ENCODE data around the gene HLA-DQA1. TPM values are rescaled to one million over a fixed set of nuclear protein-coding genes. Genes with fewer than 3 reads are reported as not detected.

Gene HLA-DQA1
- total RNA-seq, 1 donor from 2014 or later = not detected

DNA sequence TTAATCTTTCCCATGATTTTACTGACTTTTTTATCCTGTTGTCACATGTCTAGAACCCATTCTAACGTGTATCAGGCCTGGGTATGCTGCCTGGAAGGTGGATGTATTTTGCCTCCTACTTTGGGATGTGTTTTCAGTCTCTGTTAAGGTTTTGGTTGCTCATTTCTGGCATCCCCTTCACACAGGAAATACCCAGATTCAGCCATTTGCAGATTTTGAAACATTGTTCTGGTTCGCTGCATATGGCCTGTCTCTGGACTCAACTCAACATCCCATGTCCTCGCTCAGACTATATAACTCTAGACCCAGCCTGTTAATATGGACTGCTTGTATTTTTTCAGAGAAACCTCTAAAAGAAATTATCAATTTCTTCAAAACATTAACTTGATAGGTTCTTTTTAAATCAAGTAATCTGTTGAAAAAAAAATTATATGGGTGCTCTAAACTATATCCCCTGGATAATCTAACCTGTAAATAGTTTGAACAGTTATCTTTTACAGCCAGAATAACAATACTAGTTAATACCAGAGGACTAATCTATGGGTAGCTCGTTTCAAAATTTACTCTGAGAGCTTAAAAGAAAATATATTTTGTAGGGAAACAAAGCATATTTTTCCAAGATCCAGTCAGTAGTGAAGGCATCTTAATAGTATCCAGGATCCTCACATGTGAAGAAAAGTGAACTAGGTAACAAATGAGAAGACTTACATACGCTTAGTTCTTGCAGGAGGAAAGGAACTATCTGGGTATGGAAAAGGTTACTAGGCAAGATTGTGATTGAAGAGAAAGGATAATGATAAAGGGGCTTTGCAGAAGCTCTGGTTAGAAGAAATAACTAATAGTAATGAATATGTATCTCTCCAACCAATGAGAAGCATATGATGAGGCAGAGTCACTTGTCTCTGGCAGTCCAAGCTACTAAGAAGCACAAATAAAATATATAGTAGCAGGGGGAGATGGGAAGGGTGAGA, 52.6 kb downstream of the HLA-DQA1 start:
- H3K36me3 Mint-ChIP-seq = no peaks in the 10 kb centered on the region
- no peak for DNase-seq (ENCODE audit: extremely low spot score, unreplicated experiment)
- no peaks in the 10 kb centered on the region for H3K4me1 Mint-ChIP-seq (ENCODE audit: unreplicated experiment)
- H3K27ac Mint-ChIP-seq = no peak overlapping the region
- H3K4me3 Mint-ChIP-seq = no peak overlapping the region
- peaks cover 17% of the 10 kb centered on the region for H3K27me3 Mint-ChIP-seq
- no peaks in the 10 kb centered on the region for H3K9me3 Mint-ChIP-seq
- TF ChIP-seq, protein P1, sequence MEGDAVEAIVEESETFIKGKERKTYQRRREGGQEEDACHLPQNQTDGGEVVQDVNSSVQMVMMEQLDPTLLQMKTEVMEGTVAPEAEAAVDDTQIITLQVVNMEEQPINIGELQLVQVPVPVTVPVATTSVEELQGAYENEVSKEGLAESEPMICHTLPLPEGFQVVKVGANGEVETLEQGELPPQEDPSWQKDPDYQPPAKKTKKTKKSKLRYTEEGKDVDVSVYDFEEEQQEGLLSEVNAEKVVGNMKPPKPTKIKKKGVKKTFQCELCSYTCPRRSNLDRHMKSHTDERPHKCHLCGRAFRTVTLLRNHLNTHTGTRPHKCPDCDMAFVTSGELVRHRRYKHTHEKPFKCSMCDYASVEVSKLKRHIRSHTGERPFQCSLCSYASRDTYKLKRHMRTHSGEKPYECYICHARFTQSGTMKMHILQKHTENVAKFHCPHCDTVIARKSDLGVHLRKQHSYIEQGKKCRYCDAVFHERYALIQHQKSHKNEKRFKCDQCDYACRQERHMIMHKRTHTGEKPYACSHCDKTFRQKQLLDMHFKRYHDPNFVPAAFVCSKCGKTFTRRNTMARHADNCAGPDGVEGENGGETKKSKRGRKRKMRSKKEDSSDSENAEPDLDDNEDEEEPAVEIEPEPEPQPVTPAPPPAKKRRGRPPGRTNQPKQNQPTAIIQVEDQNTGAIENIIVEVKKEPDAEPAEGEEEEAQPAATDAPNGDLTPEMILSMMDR (conservative IDR thresholded peaks at IDR 0.05) = no peak

DNA sequence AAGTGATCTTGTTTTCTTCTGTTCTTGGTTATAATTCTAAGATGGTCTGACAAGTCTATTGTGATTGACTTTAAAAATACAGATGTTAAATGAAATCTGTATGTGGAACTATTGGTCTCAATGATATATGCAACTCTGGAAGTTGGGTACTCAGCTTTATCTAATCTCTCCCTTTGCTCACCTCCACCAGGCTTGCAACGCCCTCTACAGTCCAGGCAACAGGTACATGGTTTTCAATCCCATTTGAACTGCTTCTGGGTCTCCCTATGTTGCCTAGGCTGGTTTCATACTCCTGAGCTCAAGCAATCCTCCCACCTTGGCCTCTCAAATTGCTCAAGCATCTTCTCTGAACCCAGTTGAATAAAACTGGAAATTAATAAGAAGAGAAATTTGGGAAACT, 54.8 kb downstream of the HLA-DQA1 start:
- Mint-ChIP-seq H3K36me3 (no peaks in the 10 kb centered on the region), H3K4me3 (no peak overlapping the region), H3K27me3 (peaks cover 22% of the 10 kb centered on the region), H3K27ac (no peak overlapping the region), H3K4me1 (ENCODE audit: unreplicated experiment) (no peaks in the 10 kb centered on the region), H3K9me3 (peaks cover 4% of the 10 kb centered on the region)
- no peak for DNase-seq (ENCODE audit: extremely low spot score, unreplicated experiment)
- TF ChIP-seq, protein P1 (conservative IDR thresholded peaks at IDR 0.05) = peak; percentile 41

Other genes with a start within 250 kb of the HLA-DQA1 start
- not detected in 2 replicates for gene BTNL2, start 230.2 kb upstream of the HLA-DQA1 start, total RNA-seq (ENCODE audit: low replicate concordance)
- 1.4 and 2.1 TPM in 2 replicates for gene HLA-DRA, start 197.5 kb upstream of the HLA-DQA1 start, total RNA-seq (ENCODE audit: low replicate concordance)
- gene HLA-DRB5, start 107.1 kb upstream of the HLA-DQA1 start, total RNA-seq (ENCODE audit: low replicate concordance) = 9.2 and 22.1 TPM in 2 replicates
- gene HLA-DRB1, start 47.6 kb upstream of the HLA-DQA1 start, total RNA-seq (ENCODE audit: low replicate concordance) = 24.3 and 88.9 TPM in 2 replicates
- gene HLA-DQB1, start 29.3 kb downstream of the HLA-DQA1 start, total RNA-seq (ENCODE audit: low replicate concordance) = 5.1 and 12.8 TPM in 2 replicates
- gene HLA-DQA2, start 104.0 kb downstream of the HLA-DQA1 start, total RNA-seq (ENCODE audit: low replicate concordance) = not detected in 2 replicates
- not detected in 2 replicates for gene HLA-DQB2, start 126.1 kb downstream of the HLA-DQA1 start, total RNA-seq (ENCODE audit: low replicate concordance)
- 0.88 TPM in 1 of 2 replicates, not detected in the other for gene HLA-DOB, start 179.6 kb downstream of the HLA-DQA1 start, total RNA-seq (ENCODE audit: low replicate concordance)
- gene TAP2, start 201.3 kb downstream of the HLA-DQA1 start, total RNA-seq (ENCODE audit: low replicate concordance) = 22.0 and 49.7 TPM in 2 replicates
- gene PSMB8, start 206.6 kb downstream of the HLA-DQA1 start, total RNA-seq (ENCODE audit: low replicate concordance) = 17.3 and 36.8 TPM in 2 replicates
- 16.7 and 38.4 TPM in 2 replicates for gene TAP1, start 216.3 kb downstream of the HLA-DQA1 start, total RNA-seq (ENCODE audit: low replicate concordance)
- gene PSMB9, start 216.8 kb downstream of the HLA-DQA1 start, total RNA-seq (ENCODE audit: low replicate concordance) = 5.7 and 16.9 TPM in 2 replicates

Data from type B pancreatic cell (in vitro differentiated cells).